ENCODE results near the gene CASP6.
"Not testable (repeated sequence)": the region's sequence is repeated elsewhere in the genome, so short reads cannot be mapped to it uniquely, and the experiment has no call there.

The CASP6 gene

GRCh38 chr4:109718759-109719158 is 15.5 kb upstream of the CASP6 start:
- DNase-seq: no peak

DNA sequence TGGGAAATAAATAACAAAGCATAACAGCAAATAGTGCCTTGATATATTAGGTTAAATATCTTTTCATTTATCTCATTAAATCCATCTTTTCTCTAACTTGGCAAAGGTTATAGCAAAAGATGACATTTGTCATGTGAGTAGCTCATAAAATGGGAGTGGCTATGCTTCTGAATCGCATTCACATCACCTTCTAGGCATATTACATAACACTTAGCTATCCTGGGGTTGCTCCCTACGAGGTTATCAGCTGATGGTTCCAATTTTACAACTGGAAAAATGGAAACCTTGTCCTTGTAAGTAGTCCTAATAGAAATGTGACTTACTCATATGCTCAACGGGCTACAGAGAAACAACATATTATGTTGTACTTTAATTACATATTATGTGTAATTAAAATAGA is 10.3 kb upstream of the CASP6 start:
- DNase-seq: no peak

- DNase-seq: no peak
These were observed 5.7 kb upstream of the CASP6 start for GRCh38 chr4:109708990-109709389.

DNA sequence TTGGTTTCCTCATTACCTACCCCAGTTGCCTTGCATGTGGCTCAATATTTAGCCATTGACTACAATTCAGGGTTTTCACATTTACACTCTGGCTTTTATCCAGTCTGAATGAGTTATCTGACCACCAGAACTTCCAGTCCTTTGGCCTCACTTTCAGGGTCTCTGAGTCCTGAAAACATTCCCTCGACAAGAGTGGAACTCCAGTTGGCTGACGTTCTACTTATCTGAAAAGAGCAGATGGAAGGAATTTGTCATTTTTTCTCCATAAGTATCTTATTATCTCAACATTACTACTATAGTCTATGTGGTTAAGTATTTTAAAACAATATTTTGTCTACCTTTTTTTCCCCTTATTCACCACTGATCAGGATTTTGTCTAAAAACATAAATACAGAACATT is 5.2 kb upstream of the CASP6 start:
- DNase-seq: no peak

DNA sequence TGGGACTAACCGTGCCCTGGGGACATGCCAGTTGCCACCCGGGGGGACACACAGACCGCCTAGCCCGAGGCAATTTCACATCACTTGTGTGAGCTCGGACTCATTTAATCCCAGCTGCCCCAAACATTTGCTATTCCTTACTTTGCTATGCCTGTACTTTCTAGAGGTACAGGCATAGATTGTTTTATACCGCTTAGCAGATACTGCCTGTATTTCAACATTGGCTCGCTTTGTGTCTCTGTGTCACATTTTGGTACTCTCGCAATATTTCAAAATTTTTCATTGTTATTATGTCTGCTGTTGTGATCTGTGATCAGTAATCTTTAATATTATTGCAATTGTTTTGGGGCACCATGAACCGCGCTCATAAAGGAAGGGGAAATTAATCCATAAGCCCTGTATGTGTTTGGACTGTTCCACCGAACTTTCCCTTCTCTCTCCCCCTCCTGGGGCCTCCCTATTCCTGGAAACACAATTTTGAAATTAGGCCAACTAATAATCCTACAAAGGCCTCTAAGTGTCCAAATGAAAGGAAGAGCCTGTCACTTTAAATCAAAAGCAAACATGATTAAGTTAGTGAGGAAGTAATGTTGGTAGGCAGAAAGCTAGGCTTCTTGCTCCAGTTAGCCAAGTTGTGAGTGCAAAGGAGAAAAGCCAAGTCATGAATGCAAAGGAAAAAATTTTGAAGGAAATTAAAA is 568 bp upstream of the CASP6 start:
- DNase-seq: no peak

GRCh38 chr4:109701566-109702410 is 1.5 kb downstream of the CASP6 start:
- DNase-seq: no peak

GRCh38 chr4:109699553-109700225 is 3.6 kb downstream of the CASP6 start:
- DNase-seq: no peak

DNA sequence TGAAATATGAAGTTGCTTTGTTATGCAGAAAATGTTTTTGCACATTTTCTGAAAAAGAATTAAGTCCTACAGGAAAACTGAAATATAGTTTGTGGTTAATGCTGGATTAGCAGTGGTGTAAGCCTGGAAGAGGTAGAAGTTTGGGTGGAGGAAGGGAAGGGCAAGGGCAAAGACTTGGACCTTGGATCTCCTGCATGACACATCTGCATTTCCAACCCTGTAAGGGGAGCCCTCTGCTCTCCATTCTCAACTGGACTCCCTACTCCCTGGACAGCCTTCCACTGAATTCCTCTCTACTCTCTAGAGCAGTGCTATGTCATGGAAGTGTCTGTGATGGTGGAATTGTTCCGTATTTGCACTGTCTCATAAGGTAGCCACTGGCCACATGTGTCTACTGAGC is 4.6 kb downstream of the CASP6 start:
- DNase-seq: no peak

- no peak for DNase-seq
These were observed 11.8 kb downstream of the CASP6 start for GRCh38 chr4:109691411-109691920.

DNA sequence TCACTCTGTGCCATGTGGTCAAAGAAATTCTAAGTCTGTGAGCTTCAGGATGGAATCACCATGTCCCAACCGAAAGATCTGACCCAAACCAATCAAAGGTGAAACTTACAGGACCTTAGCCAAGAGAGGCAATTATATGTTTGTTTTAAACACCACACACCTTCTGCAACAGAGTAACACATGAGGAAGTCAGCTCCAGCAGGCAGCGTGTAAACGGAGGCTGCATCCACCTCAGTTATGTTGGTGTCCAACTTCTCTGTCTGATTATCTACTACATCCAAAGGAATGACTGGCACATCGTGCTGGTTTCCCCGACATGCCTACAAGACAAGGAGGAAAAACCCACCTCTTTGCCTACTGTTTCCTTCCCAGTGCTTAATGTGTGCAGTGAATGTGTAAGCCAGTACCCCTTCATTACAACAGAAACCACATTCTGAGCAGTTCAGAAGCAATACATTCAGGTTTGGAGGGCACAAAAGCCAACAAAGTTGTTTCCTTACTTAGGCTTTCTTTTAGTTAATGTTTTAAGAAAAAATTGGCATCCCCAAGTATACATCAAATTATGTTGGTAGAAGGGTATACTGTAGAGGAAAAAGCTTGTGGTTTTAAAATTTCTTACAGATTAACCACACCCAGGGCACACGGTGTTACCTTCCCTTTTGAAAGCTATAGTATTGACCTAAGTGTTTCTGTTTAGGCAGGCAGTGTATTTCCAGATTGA is 12.4 kb downstream of the CASP6 start:
- no peak for DNase-seq

DNA sequence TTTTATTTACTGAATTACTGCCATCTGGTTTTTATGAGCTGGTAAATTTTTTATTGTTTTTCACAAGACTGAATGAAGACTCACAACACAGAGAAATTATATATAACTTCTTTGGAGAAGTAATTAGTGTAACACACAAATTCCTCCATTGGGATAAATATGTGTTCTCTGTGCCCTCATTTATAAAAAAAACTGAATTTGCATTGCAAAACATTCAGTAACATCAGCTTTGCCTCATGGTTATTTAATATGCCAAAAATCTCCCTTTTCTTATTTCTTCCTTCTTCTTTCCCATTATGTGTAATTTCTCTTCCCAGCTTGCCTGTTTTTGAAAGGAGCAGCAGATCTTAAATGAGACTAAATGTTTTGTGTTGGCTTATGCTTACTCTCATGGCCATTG is 18.5 kb downstream of the CASP6 start:
- DNase-seq: no peak

DNA sequence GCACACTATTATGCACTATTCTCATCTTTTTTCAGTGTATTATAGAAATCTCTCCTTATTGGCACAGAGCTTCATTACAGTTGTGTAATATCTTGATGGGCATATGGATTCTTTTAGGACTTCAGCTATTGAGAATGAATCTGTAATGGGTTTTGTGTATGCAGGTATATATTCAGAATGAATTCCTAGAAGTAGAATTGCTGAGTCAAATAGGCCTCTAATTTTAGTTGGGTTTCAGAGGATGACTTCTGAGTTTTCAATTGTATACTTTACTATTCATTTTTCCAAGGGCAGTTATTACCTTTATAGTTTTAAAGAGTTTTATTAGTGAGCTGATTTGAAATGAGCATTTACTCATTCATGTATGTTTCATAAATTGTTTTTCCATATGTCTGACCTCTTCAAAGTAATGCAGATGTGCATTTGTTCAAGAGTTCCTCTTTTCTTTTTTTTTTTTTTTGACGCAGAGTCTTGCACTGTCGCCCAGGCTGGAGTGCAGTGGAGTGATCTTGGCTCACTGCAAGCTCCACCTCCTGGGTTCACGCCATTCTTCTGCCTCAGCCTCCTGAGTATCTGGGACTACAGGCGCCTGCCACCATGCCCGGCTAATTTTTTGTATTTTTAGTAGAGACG is 19.5 kb downstream of the CASP6 start:
- no peak for DNase-seq

DNA sequence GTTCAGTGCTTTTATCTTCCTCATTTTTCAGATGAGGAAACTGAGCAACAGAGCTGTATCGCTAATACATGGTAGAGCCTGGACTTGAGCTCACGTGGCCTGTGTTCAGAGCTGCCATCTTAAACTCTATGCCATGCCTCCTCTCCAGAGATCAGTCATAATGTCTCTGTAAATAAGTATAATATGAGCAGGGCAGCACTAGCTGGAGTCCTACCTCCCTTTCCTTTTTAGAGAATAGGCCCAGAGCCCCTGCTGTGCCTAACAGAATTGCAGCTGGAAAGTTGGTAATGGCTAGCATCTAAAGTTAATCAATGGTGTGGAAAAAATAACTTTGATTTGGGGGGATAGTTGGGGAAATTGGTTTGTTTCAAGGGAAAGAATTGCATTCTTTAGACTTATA is 20.4 kb downstream of the CASP6 start:
- no peak for DNase-seq

- not testable (repeated sequence) for DNase-seq
These were observed 24.3 kb downstream of the CASP6 start for GRCh38 chr4:109678925-109679324.

GRCh38 chr4:109678472-109678871 is 24.8 kb downstream of the CASP6 start:
- not testable (repeated sequence) for DNase-seq

DNA sequence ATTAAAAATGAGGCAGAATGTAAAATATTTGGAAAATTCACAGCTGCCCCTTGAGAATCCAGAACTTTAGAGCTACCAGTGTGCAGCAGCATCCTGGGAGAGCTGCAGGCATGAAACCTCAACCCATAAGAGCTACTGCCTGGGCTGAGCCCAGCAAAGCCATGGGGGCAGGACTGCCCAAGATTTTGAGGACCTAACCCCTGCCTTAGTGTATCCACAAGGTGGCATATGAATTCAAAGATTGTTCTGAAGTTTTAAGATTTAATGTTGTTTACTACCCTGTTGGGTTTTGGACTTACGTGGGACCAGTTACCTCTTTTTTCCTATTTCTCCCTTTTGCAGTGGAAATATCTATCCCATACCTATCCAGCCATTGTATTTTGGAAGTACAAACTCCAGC is 26.4 kb downstream of the CASP6 start:
- no peak for DNase-seq

GRCh38 chr4:109675843-109676242 is 27.4 kb downstream of the CASP6 start:
- no peak for DNase-seq

DNA sequence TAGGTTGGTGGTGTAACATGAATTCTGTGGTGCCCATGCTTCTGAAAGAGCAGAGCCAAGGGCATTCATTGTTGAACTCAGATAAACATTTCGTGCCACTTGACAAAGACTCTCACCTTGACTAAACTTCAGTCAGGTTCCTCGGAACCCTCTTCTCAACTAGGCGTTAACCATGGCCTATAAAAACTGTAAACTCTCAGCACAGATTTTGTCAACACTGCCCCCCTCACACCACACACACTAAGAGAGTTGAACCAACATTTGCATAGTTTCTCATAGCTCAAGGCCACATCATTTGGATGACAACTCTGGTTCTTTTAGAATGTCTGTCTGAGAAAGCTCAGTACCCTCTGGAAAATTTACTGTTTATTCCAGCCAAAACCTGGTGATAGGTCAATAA is 28.1 kb downstream of the CASP6 start:
- no peak for DNase-seq

- no peak for DNase-seq
These were observed 29.9 kb downstream of the CASP6 start for GRCh38 chr4:109673303-109673702.

GRCh38 chr4:109672169-109672930 is 30.9 kb downstream of the CASP6 start:
- no peak for DNase-seq

GRCh38 chr4:109671350-109671749 is 31.9 kb downstream of the CASP6 start:
- no peak for DNase-seq
